ENCODE results near the gene STAG1. TPM values are rescaled to one million over a fixed set of nuclear protein-coding genes. Genes with fewer than 3 reads are reported as not detected.

Gene STAG1
- total and polyA plus RNA-seq, 2 of the 13 experiments (the other 11 are each of a cell fraction or from before 2014, with no cell fraction given) = 6.2 to 25.9 TPM

- TF ChIP-seq ZBTB8A (CRISPR knock-in tag; IDR thresholded peaks at IDR 0.05; ENCODE audit: borderline replicate concordance, low read depth) = no peak
- 0 out of 2 replicates have a peak, but pooled peaks have one; percentile 62 for TF ChIP-seq ZBTB7A (CRISPR knock-in tag; IDR thresholded peaks at IDR 0.05)
- TF ChIP-seq TP53 (CRISPR knock-in tag; conservative IDR thresholded peaks at IDR 0.05) = no peak
- TF ChIP-seq TOPORS (CRISPR knock-in tag; IDR thresholded peaks at IDR 0.05) = no peak
- TF ChIP-seq SIN3A (IDR thresholded peaks at IDR 0.05; ENCODE audit: borderline replicate concordance, low read depth, low read length) = 0 out of 2 replicates have a peak, but pooled peaks have one; percentile 28
- no peak for TF ChIP-seq MXI1 (IDR thresholded peaks at IDR 0.05; ENCODE audit: borderline replicate concordance, low read depth, low read length)
- TF ChIP-seq ZBTB14 (CRISPR knock-in tag; IDR thresholded peaks at IDR 0.05) = no peak
- no peak for TF ChIP-seq ZNF674 (CRISPR knock-in tag; IDR thresholded peaks at IDR 0.05; ENCODE audit: low read depth)
- peak; percentile 93; the same call in 1 of the 2 replicates for TF ChIP-seq ZFP82 (CRISPR knock-in tag; IDR thresholded peaks at IDR 0.05; ENCODE audit: borderline replicate concordance)
- peak; percentile 35; the same call in 1 of the 2 replicates for TF ChIP-seq HCFC1 (IDR thresholded peaks at IDR 0.05; ENCODE audit: low read depth, low read length)
- TF ChIP-seq ETS1 (CRISPR knock-in tag; IDR thresholded peaks at IDR 0.05) = no peak
- TF ChIP-seq ATM (IDR thresholded peaks at IDR 0.05; ENCODE audit: borderline replicate concordance) = no peak
- TF ChIP-seq ZMAT5 (CRISPR knock-in tag; IDR thresholded peaks at IDR 0.05; ENCODE audit: borderline replicate concordance, low read depth) = no peak
- TF ChIP-seq ZNF563 (CRISPR knock-in tag; IDR thresholded peaks at IDR 0.05) = no peak
- no peak for TF ChIP-seq EP300 (IDR thresholded peaks at IDR 0.05; ENCODE audit: low read depth in 2 of 2, low read length in 2 of 2)
- no peak for TF ChIP-seq EP300 (CRISPR knock-in tag; IDR thresholded peaks at IDR 0.05; ENCODE audit: borderline replicate concordance)
- no peak for TF ChIP-seq HINFP (CRISPR knock-in tag; IDR thresholded peaks at IDR 0.05; ENCODE audit: low read depth)
- TF ChIP-seq HES4 (CRISPR knock-in tag; IDR thresholded peaks at IDR 0.05; ENCODE audit: borderline replicate concordance) = no peak
- TF ChIP-seq KDM6A (CRISPR knock-in tag; IDR thresholded peaks at IDR 0.05; ENCODE audit: low read depth) = no peak
- TF ChIP-seq SETDB1 (CRISPR knock-in tag; IDR thresholded peaks at IDR 0.05; ENCODE audit: borderline replicate concordance) = no peak
- peak; percentile 33; the same call in 1 of the 2 replicates for TF ChIP-seq HBP1 (CRISPR knock-in tag; IDR thresholded peaks at IDR 0.05; ENCODE audit: low read depth)
- TF ChIP-seq NPAS2 (CRISPR knock-in tag; IDR thresholded peaks at IDR 0.05; ENCODE audit: borderline replicate concordance) = no peak
- TF ChIP-seq CC2D1A (CRISPR knock-in tag; IDR thresholded peaks at IDR 0.05) = no peak
- TF ChIP-seq ARNT (IDR thresholded peaks at IDR 0.05) = no peak
- TF ChIP-seq ZNF552 (CRISPR knock-in tag; IDR thresholded peaks at IDR 0.05; ENCODE audit: borderline replicate concordance) = no peak
- no peak for TF ChIP-seq ZSCAN20 (CRISPR knock-in tag; IDR thresholded peaks at IDR 0.05; ENCODE audit: borderline replicate concordance)
Measured at GRCh38 chr3:136752172-136752421, at the start of gene STAG1 (continued).

Data from HepG2 (cell line).